Esophagus muscularis mucosa (tissue), 4 donors: Measurements from ENCODE around the gene PEX10. TPM values are rescaled to one million over a fixed set of nuclear protein-coding genes. Genes with fewer than 3 reads are reported as not detected.

Source experiments
- DNase-seq: peaks from one replicate; pipeline ENCODE4 v3.0.0-alpha.2; 2017; ENCODE audit errors: extremely low spot score
- H3K27ac ChIP-seq, 4 donors: fragments of 200-600 bp; sonication (generic); replicated peaks in 1 of 4; 1 replicate in 3 of 4; 2 replicates in 1 of 4; pipeline ENCODE4 v1.5.1; 2016 to 2019; ENCODE audit warnings: mild to moderate bottlenecking in 1 of 4
- H3K27me3 ChIP-seq, 4 donors: fragments of 200-600 bp; sonication (generic); one replicate each; pipeline versions ENCODE4 v1.5.1 to v1.6.0; 2016 to 2019
- H3K36me3 ChIP-seq, 4 donors: fragments of 200-600 bp; sonication (generic); one replicate each; pipeline ENCODE4 v1.5.1; 2016 to 2019
- H3K4me1 ChIP-seq, 4 donors: fragments of 200-600 bp; sonication (generic); one replicate each; pipeline ENCODE4 v1.5.1; 2016 to 2019
- H3K4me3 ChIP-seq, 4 donors: fragments of 200-600 bp; sonication (generic); 1 replicate in 2 of 4; 2 replicates in 2 of 4; pipeline ENCODE4 v1.5.1; 2016 to 2019; ENCODE audit warnings: mild to moderate bottlenecking in 4 of 4, moderate library complexity in 1 of 4
- H3K9me3 ChIP-seq, 4 donors: fragments of 200-600 bp; sonication (generic); 1 replicate in 3 of 4; 2 replicates in 1 of 4; pipeline ENCODE4 v1.5.1; 2016 to 2019
- EP300 ChIP-seq: sonication (generic); formaldehyde crosslinking; IDR thresholded peaks from one replicate; pipeline ENCODE4 v1.6.1; 2017; ENCODE audit warnings: antibody characterized with exemption
- POLR2A ChIP-seq: fragments of 450-650 bp; IDR thresholded peaks from one replicate; pipeline ENCODE4 v1.6.1; 2017; ENCODE audit warnings: antibody characterized with exemption, moderate library complexity, mild to moderate bottlenecking, low read depth
- POLR2AphosphoS5 ChIP-seq, 2 donors: sonication (generic); formaldehyde crosslinking; IDR thresholded peaks; one replicate each; pipeline ENCODE4 v1.6.1; 2017; ENCODE audit warnings: antibody characterized with exemption in 2 of 2
- WGBS: methylation state at CpG from one replicate; pipeline ENCODE4 v1.1.5; 2018; 5-methylcytosine and 5-hydroxymethylcytosine counted together
- intact Hi-C: fragments of 100-400 bp; cut with DNase I; formaldehyde crosslinking; loops from one replicate; pipeline ENCODE4 v1.15.1; 2023
- total RNA-seq, 4 donors: library from RNA; depleted of rRNA; stranded (reverse); fragments of >200 nt; gene quantifications; one replicate each; pipeline versions ENCODE4 v1.1.0 to v1.2.1, GENCODE V29; 2016
- TF ChIP-seq, protein P1 (sequence below), 3 experiments: fragments of 200-600 bp in 2 of 3; fragments of 450-650 bp in 1 of 3; sonication (generic) in 2 of 3; IDR thresholded peaks; one replicate each; pipeline ENCODE4 v1.5.1; 2017 to 2019; ENCODE audit warnings: antibody characterized with exemption in 3 of 3, mild to moderate bottlenecking in 2 of 3, moderate library complexity in 1 of 3

The PEX10 gene
- total RNA-seq, 4 donors from 2014 or later: 14.2 to 27.1 (median 20.3) TPM

DNA sequence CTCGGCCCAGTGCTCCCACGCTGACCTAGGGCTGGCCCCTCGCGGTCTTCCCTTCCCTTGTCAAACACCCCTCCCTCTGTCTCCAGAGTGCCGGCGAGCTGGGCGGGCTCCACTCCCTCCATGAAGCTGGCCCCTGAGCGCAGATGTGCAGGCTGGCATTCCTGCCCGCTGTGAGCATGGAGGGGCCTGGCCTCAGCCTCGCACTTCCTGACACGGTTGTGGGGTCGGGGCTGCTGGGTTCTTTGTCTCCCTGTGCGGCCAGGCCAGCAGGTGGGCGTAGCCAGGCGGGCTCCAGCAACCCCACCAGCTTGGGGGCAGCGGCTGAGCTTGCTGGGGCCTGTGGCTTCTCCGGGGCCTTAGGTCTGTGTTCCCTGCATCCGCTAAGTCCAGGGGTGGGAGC is 14.2 kb upstream of the PEX10 start:
- no peak overlapping the region for H3K4me3 ChIP-seq
- no peaks in the 10 kb centered on the region for H3K4me1 ChIP-seq
- H3K27ac ChIP-seq: no peak overlapping the region
- H3K36me3 ChIP-seq: no peaks in the 10 kb centered on the region
- TF ChIP-seq EP300: no peak
- TF ChIP-seq, protein P1, sequence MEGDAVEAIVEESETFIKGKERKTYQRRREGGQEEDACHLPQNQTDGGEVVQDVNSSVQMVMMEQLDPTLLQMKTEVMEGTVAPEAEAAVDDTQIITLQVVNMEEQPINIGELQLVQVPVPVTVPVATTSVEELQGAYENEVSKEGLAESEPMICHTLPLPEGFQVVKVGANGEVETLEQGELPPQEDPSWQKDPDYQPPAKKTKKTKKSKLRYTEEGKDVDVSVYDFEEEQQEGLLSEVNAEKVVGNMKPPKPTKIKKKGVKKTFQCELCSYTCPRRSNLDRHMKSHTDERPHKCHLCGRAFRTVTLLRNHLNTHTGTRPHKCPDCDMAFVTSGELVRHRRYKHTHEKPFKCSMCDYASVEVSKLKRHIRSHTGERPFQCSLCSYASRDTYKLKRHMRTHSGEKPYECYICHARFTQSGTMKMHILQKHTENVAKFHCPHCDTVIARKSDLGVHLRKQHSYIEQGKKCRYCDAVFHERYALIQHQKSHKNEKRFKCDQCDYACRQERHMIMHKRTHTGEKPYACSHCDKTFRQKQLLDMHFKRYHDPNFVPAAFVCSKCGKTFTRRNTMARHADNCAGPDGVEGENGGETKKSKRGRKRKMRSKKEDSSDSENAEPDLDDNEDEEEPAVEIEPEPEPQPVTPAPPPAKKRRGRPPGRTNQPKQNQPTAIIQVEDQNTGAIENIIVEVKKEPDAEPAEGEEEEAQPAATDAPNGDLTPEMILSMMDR (IDR thresholded peaks at IDR 0.05): no peak
- no peak for TF ChIP-seq POLR2A
- TF ChIP-seq POLR2AphosphoS5 (IDR thresholded peaks at IDR 0.05): no peak
- H3K9me3 ChIP-seq: peaks cover 0 to 22% (median 11%) of the 10 kb centered on the region in 4 donors
- peaks cover 0 to 87% (median 8%) of the 10 kb centered on the region in 4 donors for H3K27me3 ChIP-seq
- WGBS: 66% methylated on average over 9 of the region's 18 CpGs
- DNase-seq: no peak
- intact Hi-C loops: no loop called here

DNA sequence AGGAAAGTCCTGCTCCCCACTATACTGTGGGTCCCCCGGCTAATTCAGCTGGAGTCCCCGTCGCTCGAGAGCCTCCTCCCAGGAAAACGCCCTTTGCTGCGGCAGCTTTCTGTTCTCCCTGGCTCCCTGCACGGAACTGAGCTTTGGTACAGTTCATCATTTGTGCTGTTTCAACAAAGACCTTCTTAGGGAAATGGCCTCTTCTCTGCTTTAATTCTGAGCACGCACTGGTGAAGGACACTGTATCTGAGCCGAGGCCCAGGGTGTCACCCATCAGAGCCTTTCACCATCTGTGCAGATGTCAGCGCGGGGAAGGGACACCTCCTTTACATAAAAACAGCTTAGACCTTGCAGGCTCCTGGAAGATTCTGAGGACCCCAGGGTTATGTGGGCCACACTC is 13.5 kb upstream of the PEX10 start:
- TF ChIP-seq EP300 (no peak), POLR2A (no peak), POLR2AphosphoS5 (IDR thresholded peaks at IDR 0.05) (no peak)
- TF ChIP-seq, protein P1 (IDR thresholded peaks at IDR 0.05): no peak
- H3K4me1 ChIP-seq: no peaks in the 10 kb centered on the region
- DNase-seq: no peak
- H3K36me3 ChIP-seq: no peaks in the 10 kb centered on the region
- H3K27me3 ChIP-seq: peaks cover 0 to 87% (median 10%) of the 10 kb centered on the region in 4 donors
- peaks cover 0 to 22% (median 11%) of the 10 kb centered on the region in 4 donors for H3K9me3 ChIP-seq
- H3K27ac ChIP-seq: no peak overlapping the region
- 68% methylated on average over 11 of the region's 11 CpGs for WGBS
- no peak overlapping the region for H3K4me3 ChIP-seq
- intact Hi-C loops: no loop called here

DNA sequence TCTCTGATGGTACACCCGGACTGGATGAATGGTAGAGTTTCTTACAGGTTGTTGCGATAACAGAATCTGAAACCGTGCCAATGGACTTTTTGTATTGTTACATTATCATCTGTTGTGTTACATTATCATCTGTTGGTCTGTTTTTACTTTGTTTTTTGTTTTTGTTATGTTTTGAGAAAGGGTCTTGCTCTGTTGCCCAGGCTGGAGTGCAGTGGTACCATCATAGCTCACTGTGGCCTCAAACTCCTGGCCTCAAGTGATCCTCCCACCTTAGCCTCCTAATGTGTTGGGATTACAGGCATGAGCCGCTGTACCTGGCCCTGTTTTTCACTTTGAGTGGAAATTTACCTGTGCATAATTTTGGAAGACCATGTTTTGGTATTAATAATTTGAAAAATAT is 10.2 kb upstream of the PEX10 start:
- no peak for DNase-seq
- H3K4me3 ChIP-seq: no peak overlapping the region
- peaks cover 0 to 87% (median 27%) of the 10 kb centered on the region in 4 donors for H3K27me3 ChIP-seq
- WGBS: 84% methylated on average over 4 of the region's 4 CpGs
- TF ChIP-seq POLR2AphosphoS5 (IDR thresholded peaks at IDR 0.05) (no peak), EP300 (no peak), POLR2A (no peak)
- TF ChIP-seq, protein P1 (IDR thresholded peaks at IDR 0.05): no peak
- no peak overlapping the region for H3K27ac ChIP-seq
- intact Hi-C loops: no loop called here
- no peaks in the 10 kb centered on the region for H3K36me3 ChIP-seq
- H3K9me3 ChIP-seq: peaks cover 0 to 14% (median 8%) of the 10 kb centered on the region in 4 donors
- no peaks in the 10 kb centered on the region for H3K4me1 ChIP-seq

DNA sequence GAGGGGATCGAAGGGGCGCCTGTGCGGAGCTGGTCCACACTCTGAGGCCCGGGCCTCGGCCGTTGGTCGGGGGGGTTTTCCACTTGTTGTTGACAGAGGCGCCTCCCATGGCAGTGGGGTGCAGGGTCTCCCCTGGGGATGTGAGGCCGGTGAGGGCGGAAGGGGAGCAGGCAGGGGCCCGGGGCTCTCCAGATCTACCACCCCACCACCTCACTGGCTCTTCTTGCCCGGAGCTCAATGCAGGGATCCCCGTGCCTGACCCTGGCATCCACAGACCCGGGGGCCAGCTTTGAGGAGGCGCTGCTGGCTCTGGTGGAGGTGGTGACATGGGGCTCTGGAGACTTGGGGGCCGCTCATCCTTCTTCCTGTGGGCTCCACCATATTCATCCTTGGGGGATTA is 7.1 kb upstream of the PEX10 start:
- H3K4me3 ChIP-seq: no peak overlapping the region
- TF ChIP-seq, protein P1 (IDR thresholded peaks at IDR 0.05): no peak
- TF ChIP-seq POLR2A (no peak), EP300 (no peak), POLR2AphosphoS5 (IDR thresholded peaks at IDR 0.05) (no peak)
- DNase-seq: no peak
- no peaks in the 10 kb centered on the region for H3K36me3 ChIP-seq
- peaks cover 0 to 14% (median 8%) of the 10 kb centered on the region in 4 donors for H3K9me3 ChIP-seq
- H3K4me1 ChIP-seq: peaks cover 3 to 4% (median 3%) of the 10 kb centered on the region in 4 donors
- H3K27ac ChIP-seq: no peak overlapping the region
- H3K27me3 ChIP-seq: peaks cover 0 to 87% (median 31%) of the 10 kb centered on the region in 4 donors
- intact Hi-C loops: loop anchor here (5.0 kb wide), 2 partner anchors 368 to 1003 kb away; no protein-coding TSS in a partner anchor
- 88% methylated on average over 5 of the region's 16 CpGs for WGBS
